Trophoblast cell (in vitro differentiated cells and primary cell): ENCODE measurements around the gene KRT84.

ENCODE experiments used
- DNase-seq, 2 donors: peaks; one replicate each; pipeline ENCODE4 v3.0.0-alpha.2; 2016
- H2AFZ ChIP-seq: 2 replicates; pipeline ENCODE4 v1.6.1; 2013; ENCODE audit warnings: low read length, moderate library complexity, mild to moderate bottlenecking; ENCODE audit not compliant: insufficient read depth, poor library complexity
- H2AK5ac ChIP-seq: 2 replicates; pipeline ENCODE4 v1.6.1; 2013; ENCODE audit warnings: mild to moderate bottlenecking, low read length
- H2BK120ac ChIP-seq: 2 replicates; pipeline ENCODE4 v1.6.1; 2013; ENCODE audit warnings: low read length, mild to moderate bottlenecking, moderate library complexity; ENCODE audit not compliant: insufficient read depth, poor library complexity
- H2BK12ac ChIP-seq: 2 replicates; pipeline ENCODE4 v1.6.1; 2013; ENCODE audit warnings: mild to moderate bottlenecking, low read length, moderate library complexity
- H2BK5ac ChIP-seq: 2 replicates; pipeline ENCODE4 v1.6.1; 2013; ENCODE audit warnings: low read length, low read depth, moderate library complexity, mild to moderate bottlenecking; ENCODE audit not compliant: poor library complexity
- H3K14ac ChIP-seq: 2 replicates; pipeline ENCODE4 v1.6.1; 2013; ENCODE audit warnings: mild to moderate bottlenecking, low read length
- H3K18ac ChIP-seq: 2 replicates; pipeline ENCODE4 v1.6.1; 2013; ENCODE audit warnings: mild to moderate bottlenecking, low read length
- H3K23ac ChIP-seq: 2 replicates; pipeline ENCODE4 v1.6.1; 2013; ENCODE audit warnings: low read length
- H3K27ac ChIP-seq: 2 replicates; pipeline ENCODE4 v1.5.1; 2013; ENCODE audit warnings: low read depth, mild to moderate bottlenecking, inconsistent platforms, low read length, moderate library complexity
- H3K27me3 ChIP-seq: 2 replicates; pipeline ENCODE4 v1.6.1; 2013; ENCODE audit warnings: inconsistent platforms, mild to moderate bottlenecking, low read length, moderate library complexity; ENCODE audit not compliant: insufficient read depth
- H3K36me3 ChIP-seq, 2 experiments: 1 replicate in 1 of 2; 2 replicates in 1 of 2; pipeline ENCODE4 v1.6.1; 2013; ENCODE audit warnings: low read length in 2 of 2, mild to moderate bottlenecking in 2 of 2, moderate library complexity in 1 of 2; ENCODE audit not compliant: insufficient read depth in 2 of 2, control insufficient read depth in 1 of 2
- H3K4ac ChIP-seq: 2 replicates; pipeline ENCODE4 v1.6.1; 2013; ENCODE audit warnings: low read depth, mild to moderate bottlenecking, low read length, moderate library complexity
- H3K4me1 ChIP-seq, 2 experiments: 1 replicate in 1 of 2; 2 replicates in 1 of 2; pipeline ENCODE4 v1.6.1; 2013; ENCODE audit warnings: low read length in 2 of 2, mild to moderate bottlenecking in 2 of 2, moderate library complexity in 1 of 2; ENCODE audit not compliant: insufficient read depth in 2 of 2, control insufficient read depth in 1 of 2
- H3K4me2 ChIP-seq: 2 replicates; pipeline ENCODE4 v1.6.1; 2013; ENCODE audit warnings: inconsistent platforms, mild to moderate bottlenecking, low read length, moderate library complexity
- H3K4me3 ChIP-seq: 2 replicates; pipeline ENCODE4 v1.5.1; 2013; ENCODE audit warnings: mild to moderate bottlenecking, low read depth, low read length, inconsistent platforms
- H3K79me1 ChIP-seq: one replicate; pipeline ENCODE4 v1.6.1; 2013; ENCODE audit warnings: low read length
- H3K79me2 ChIP-seq: 2 replicates; pipeline ENCODE4 v1.6.1; 2013; ENCODE audit warnings: low read length, mild to moderate bottlenecking; ENCODE audit not compliant: control insufficient read depth, insufficient read depth, poor library complexity
- H3K9ac ChIP-seq: 2 replicates; pipeline ENCODE4 v1.6.1; 2013; ENCODE audit warnings: mild to moderate bottlenecking, low read length
- H3K9me3 ChIP-seq: 2 replicates; pipeline ENCODE4 v1.6.1; 2013; ENCODE audit warnings: low read depth, mild to moderate bottlenecking, control low read depth, inconsistent platforms, low read length; ENCODE audit not compliant: insufficient read depth
- H4K12ac ChIP-seq: 2 replicates; pipeline ENCODE4 v1.6.1; 2013; ENCODE audit warnings: low read depth, mild to moderate bottlenecking, low read length, moderate library complexity
- H4K8ac ChIP-seq: 2 replicates; pipeline ENCODE4 v1.6.1; 2013; ENCODE audit warnings: low read depth, mild to moderate bottlenecking, low read length, moderate library complexity
- H4K91ac ChIP-seq: one replicate; pipeline ENCODE4 v1.6.1; 2013; ENCODE audit warnings: low read depth, mild to moderate bottlenecking, low read length, moderate library complexity
- WGBS: extraction: QIAGEN DNeasy Blood & Tissue Kit; methylation state at CpG from one replicate; pipeline ENCODE4 v1.1.7; 2013; ENCODE audit warnings: missing lambda C conversion rate; ENCODE audit not compliant: insufficient read length, insufficient coverage; ENCODE audit errors: extremely low coverage; 5-methylcytosine and 5-hydroxymethylcytosine counted together

Gene KRT84

GRCh38 chr12:52327830-52328500 is 57.5 kb downstream of the KRT84 start:
- Histone ChIP-seq H2AK5ac (no peak overlapping the region), H3K27me3 (no peaks in the 10 kb centered on the region), H3K79me1 (no peaks in the 10 kb centered on the region), H3K36me3 (no peaks in the 10 kb centered on the region), H4K12ac (no peak overlapping the region), H2BK5ac (no peak overlapping the region), H4K91ac (no peak overlapping the region), H3K18ac (no peak overlapping the region), H3K79me2 (no peaks in the 10 kb centered on the region), H3K4me2 (no peak overlapping the region), H2BK12ac (no peak overlapping the region), H3K14ac (no peak overlapping the region), H3K9ac (no peak overlapping the region), H4K8ac (no peak overlapping the region), H3K23ac (no peak overlapping the region), H3K4ac (no peak overlapping the region), H2BK120ac (no peak overlapping the region), H3K4me1 (no peaks in the 10 kb centered on the region), H3K27ac (no peak overlapping the region), H3K4me3 (no peak overlapping the region), H3K9me3 (peaks cover 2% of the 10 kb centered on the region), H2AFZ (no peak overlapping the region)
- WGBS, result no CpG with 5 or more reads among the region's 10 CpGs
- DNase-seq, result no peak
